Kidney (tissue), 14 donors: ENCODE results near the gene PLA2G2D. TPM values are rescaled to one million over a fixed set of nuclear protein-coding genes. Genes with fewer than 3 reads are reported as not detected.

Experiments used
- DNase-seq, 5 donors: peaks; one replicate each; pipeline ENCODE4 v3.0.0-alpha.2; 2013 to 2020
- FAIRE-seq: peaks from 2 replicates; lab custom pipeline; 2012; peaks lifted over from hg19 to GRCh38; lab: Jason Lieb, UNC
- H3K27ac ChIP-seq, 2 donors: one replicate each; pipeline ENCODE4 v1.7.0; 2013; ENCODE audit warnings: low read depth in 2 of 2, low read length in 2 of 2, inconsistent platforms in 1 of 2
- H3K27me3 ChIP-seq: one replicate; pipeline ENCODE4 v1.7.1; 2013; ENCODE audit warnings: low read length, inconsistent platforms; ENCODE audit not compliant: control insufficient read depth, insufficient read depth
- H3K36me3 ChIP-seq, 3 donors: one replicate each; pipeline versions ENCODE4 v1.7.0 to v1.7.1; 2013; ENCODE audit warnings: low read length in 3 of 3, control low read depth in 1 of 3, inconsistent platforms in 1 of 3; ENCODE audit not compliant: insufficient read depth in 3 of 3, control insufficient read depth in 2 of 3
- H3K4me1 ChIP-seq, 3 donors: one replicate each; pipeline versions ENCODE4 v1.7.0 to v1.7.1; 2013; ENCODE audit warnings: low read length in 3 of 3, inconsistent platforms in 1 of 3, low read depth in 1 of 3; ENCODE audit not compliant: control insufficient read depth in 2 of 3, insufficient read depth in 2 of 3
- H3K4me3 ChIP-seq, 3 donors: one replicate each; pipeline versions ENCODE4 v1.7.0 to v1.8.1; 2013; ENCODE audit warnings: low read length in 3 of 3, control low read depth in 1 of 3, inconsistent platforms in 1 of 3
- H3K9ac ChIP-seq, 3 donors: one replicate each; pipeline versions ENCODE4 v1.7.0 to v1.7.1; 2013; ENCODE audit warnings: low read length in 3 of 3, control low read depth in 1 of 3, inconsistent platforms in 1 of 3
- H3K9me3 ChIP-seq, 3 donors: one replicate each; pipeline versions ENCODE4 v1.7.0 to v1.7.1; 2013; ENCODE audit warnings: low read length in 3 of 3, control low read depth in 1 of 3, inconsistent platforms in 1 of 3; ENCODE audit not compliant: control insufficient read depth in 2 of 3, insufficient read depth in 1 of 3
- intact Hi-C: fragments of 100-400 bp; cut with DNase I; formaldehyde crosslinking; loops from one replicate; pipeline ENCODE4 v1.11.1; 2022
- polyA plus RNA-seq: library from polyadenylated mRNA; stranded (reverse); fragments of 350-450 nt; fragmentation: Illumina TruSeq; extraction: RNeasy Lipid Tissue Mini Kit (QIAGEN cat#74804); gene quantifications from one replicate; pipeline ENCODE4 v1.2.3, GENCODE V29; 2014; ENCODE audit warnings: low read depth, low replicate concordance; ENCODE audit not compliant: insufficient read depth
- total RNA-seq: library from RNA; stranded (reverse); fragmentation: NEBNext Ultra II Directional; extraction: Animal tissue kit (Norgen Biotek cat#: 25700); gene quantifications from one replicate; pipeline ENCODE4 v1.2.1, GENCODE V29; 2021
- TF ChIP-seq, protein P1 (sequence below): IDR thresholded peaks from 3 replicates; pipeline ENCODE4 v1.5.1; 2012; ENCODE audit warnings: mild to moderate bottlenecking, moderate library complexity, borderline replicate concordance; ENCODE audit not compliant: insufficient read depth; ENCODE audit errors: extremely low read depth
- donor health status: control.
- donor health status: control.
- donor health status: control.
- donor health status: control.
- donor health status: control.
- donor health status: DM: yes; HTN: yes; CAD: no.
- donor health status: Normal renal cell carcinoma (clear cell type).

PLA2G2D gene
- total and polyA plus RNA-seq, 2 donors from 2014 or later, result 1.1 TPM; not detected in 1

DNA sequence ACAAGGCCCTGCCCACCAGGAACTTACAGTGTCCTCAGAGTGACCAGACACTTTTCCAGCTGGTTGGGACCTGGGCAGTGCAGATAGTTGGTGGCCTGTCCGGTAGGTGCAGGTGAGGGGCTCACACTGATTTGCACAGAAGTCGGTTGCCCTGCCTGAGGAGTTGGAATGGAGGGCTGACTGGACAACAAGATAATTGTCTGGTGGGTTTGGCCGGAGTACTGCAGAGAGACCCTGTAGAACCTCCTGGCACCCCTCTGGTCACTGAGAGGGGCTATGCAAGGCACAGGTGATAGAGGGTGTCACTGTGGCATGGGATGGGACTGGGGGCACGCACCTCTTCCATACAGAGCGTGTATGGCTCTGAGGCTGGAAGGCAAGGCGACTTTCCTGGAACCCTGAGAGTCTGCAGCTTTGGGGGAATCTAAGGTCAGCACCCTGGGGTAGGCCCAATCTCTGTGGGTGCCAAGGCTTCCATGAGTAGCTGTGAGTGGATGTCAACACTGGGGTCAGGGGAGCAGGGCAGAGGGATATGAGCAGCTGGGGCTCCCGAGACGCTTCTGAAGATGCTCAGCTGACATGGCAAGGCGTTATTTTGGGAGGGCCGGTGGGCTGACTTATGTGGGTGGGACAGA, 7.6 kb upstream of the PLA2G2D start:
- no peak for DNase-seq

DNA sequence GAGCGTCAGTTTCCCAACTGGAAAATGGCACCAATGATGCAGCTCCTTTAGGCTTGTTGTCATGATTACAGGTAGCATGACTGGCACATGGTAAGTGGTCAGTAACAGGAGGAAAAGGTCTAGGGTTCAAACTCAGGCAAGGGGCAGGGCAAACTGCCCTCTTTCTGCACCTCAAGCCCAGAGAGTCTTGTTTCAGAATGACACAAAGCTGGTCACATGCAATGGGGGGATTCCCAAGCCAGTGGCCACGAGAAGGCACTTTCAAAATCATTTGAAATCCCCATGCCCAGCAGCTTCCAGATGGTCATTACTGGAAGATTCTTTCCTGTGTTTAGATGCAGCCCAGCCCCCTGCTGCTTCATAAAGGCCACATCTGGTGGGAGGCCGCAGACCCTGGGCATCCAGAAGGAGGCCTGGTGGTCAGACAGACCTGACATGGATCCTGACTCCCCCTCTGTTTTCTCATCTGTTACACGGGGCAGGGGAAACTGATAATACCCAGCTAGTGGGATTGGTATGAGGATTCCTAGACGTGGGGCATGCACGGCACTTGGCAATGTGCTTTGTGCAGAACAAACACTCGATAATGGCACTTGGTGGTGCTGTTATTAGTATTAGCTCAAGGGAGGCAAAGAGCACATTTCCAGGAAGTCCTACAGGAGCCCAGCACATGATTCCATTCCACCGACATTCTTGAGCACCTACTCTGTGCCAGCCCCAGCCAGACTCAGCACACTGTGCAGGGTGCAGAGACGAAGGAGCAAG, 6.9 kb upstream of the PLA2G2D start:
- H3K4me1 ChIP-seq, result no peaks in the 10 kb centered on the region
- FAIRE-seq, result no peak
- TF ChIP-seq, protein P1, sequence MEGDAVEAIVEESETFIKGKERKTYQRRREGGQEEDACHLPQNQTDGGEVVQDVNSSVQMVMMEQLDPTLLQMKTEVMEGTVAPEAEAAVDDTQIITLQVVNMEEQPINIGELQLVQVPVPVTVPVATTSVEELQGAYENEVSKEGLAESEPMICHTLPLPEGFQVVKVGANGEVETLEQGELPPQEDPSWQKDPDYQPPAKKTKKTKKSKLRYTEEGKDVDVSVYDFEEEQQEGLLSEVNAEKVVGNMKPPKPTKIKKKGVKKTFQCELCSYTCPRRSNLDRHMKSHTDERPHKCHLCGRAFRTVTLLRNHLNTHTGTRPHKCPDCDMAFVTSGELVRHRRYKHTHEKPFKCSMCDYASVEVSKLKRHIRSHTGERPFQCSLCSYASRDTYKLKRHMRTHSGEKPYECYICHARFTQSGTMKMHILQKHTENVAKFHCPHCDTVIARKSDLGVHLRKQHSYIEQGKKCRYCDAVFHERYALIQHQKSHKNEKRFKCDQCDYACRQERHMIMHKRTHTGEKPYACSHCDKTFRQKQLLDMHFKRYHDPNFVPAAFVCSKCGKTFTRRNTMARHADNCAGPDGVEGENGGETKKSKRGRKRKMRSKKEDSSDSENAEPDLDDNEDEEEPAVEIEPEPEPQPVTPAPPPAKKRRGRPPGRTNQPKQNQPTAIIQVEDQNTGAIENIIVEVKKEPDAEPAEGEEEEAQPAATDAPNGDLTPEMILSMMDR, result no peak
- no peak overlapping the region for H3K9ac ChIP-seq
- DNase-seq, result no peak
- H3K27ac ChIP-seq, result no peak overlapping the region
- H3K27me3 ChIP-seq, result no peaks in the 10 kb centered on the region
- H3K36me3 ChIP-seq, result no peaks in the 10 kb centered on the region
- H3K4me3 ChIP-seq, result no peak overlapping the region
- intact Hi-C loops, result no loop called here
- peaks cover 0 to 5% (median 0%) of the 10 kb centered on the region in 3 donors for H3K9me3 ChIP-seq

More for the DNA sequence above, 7.6 kb upstream of the PLA2G2D start:
- intact Hi-C loops, result no loop called here
- H3K4me1 ChIP-seq, result no peaks in the 10 kb centered on the region
- H3K9me3 ChIP-seq, result peaks cover 0 to 5% (median 0%) of the 10 kb centered on the region in 3 donors
- H3K4me3 ChIP-seq, result no peak overlapping the region
- no peaks in the 10 kb centered on the region for H3K27me3 ChIP-seq
- no peak overlapping the region for H3K27ac ChIP-seq
- no peak for FAIRE-seq
- TF ChIP-seq, protein P1, result no peak
- H3K36me3 ChIP-seq, result no peaks in the 10 kb centered on the region
- H3K9ac ChIP-seq, result no peak overlapping the region

DNA sequence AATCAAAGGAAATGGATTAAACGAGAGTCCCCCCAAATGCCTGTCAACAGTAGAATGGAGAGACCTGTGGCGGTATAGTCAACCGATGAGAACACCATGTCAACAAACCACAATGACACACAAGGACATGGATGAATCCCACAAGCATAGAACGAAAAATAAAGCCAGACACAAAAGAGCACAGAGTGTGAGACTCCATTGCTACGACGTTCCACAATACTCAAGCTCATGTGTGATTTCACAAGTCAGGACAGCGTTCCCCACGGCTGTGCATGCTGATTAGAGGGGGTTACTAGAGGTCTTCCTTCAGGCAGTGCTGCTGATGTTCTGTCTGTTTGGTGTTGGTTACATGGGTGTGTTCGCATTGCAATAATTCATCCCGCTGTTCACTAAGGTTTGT, 5.8 kb upstream of the PLA2G2D start:
- DNase-seq (no peak), FAIRE-seq (no peak)
- no peaks in the 10 kb centered on the region for H3K4me1 ChIP-seq
- intact Hi-C loops, result no loop called here
- TF ChIP-seq, protein P1, result no peak
- peaks cover 0 to 5% (median 0%) of the 10 kb centered on the region in 3 donors for H3K9me3 ChIP-seq
- no peaks in the 10 kb centered on the region for H3K27me3 ChIP-seq
- no peak overlapping the region for H3K27ac ChIP-seq
- no peak overlapping the region for H3K9ac ChIP-seq
- no peaks in the 10 kb centered on the region for H3K36me3 ChIP-seq
- H3K4me3 ChIP-seq, result no peak overlapping the region
